OCI-M1 (cell line): ENCODE measurements around the gene NUMA1.

Source experiments
- DNase-seq: peaks from one replicate; lab custom pipeline; 2025; lab: John Stamatoyannopoulos, UW

The NUMA1 gene

DNA sequence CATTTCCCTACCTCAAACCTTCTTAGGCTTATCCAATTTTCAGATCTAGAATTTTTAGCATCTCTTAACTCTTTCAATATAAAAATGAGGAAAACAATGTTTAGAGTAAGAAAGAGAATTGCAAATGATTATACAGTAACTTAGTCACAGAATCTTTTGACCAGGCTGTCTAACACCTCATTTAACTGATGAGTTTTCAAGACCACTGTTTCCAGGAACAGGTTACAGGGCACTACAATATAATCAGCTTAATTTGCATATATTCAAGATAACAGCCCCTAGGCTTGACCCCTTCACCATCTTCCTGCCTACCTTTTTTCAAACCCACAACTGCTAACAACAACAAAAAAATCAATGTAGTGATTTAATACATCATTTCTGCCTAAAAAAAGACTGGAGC is 12.7 kb downstream of the NUMA1 start:
- DNase-seq = no peak

GRCh38 chr11:72067266-72067665 is 13.1 kb downstream of the NUMA1 start:
- no peak for DNase-seq

DNA sequence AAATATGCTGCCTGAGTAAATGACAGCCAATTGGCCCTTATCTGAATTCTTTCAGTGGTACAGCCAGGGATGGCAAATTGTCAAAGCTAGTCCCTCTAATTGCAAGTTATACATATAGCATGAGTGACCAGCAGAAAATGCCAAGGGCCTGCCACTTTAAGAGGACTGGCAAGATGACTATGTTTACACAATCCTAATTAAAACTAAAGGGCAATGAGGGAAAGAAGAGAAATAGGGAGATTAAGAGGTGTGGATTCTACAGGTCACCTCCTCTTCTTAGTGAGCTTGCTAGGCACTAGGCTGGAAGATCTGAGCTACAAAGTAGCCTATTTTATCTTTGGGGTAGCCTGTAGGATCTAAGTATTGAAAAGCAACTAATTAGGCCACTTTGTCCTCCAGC is 13.5 kb downstream of the NUMA1 start:
- DNase-seq = no peak

DNA sequence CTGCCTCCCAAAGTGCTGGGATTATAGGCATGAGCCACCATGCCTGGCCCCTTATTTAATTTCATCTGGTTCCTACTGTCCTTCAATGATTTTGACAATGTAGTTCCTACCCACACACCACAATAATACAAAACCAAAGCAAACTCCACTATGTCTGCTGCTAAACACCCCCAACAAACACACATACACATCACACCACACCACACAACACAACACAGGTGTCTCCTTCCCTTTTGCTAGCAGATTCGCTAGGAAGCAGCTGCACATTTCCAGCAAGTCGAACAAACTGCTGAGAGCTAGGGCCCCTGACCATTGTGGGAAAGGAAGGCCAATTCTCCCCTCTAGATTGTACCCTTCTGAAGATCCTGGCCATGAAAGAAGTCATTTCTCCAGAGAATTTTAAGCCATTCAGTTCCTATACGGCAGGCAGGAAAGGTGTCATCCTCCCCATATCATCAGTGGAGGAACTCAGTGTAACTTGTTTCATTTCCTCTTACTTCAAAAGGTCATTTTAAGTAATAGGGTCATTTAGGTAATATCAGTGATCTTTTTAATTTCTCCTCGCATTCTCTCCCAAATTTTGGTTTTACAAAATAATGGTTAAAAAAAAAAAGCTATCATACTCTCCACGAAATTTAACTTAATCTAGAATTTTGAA is 18.5 kb downstream of the NUMA1 start:
- DNase-seq = no peak

DNA sequence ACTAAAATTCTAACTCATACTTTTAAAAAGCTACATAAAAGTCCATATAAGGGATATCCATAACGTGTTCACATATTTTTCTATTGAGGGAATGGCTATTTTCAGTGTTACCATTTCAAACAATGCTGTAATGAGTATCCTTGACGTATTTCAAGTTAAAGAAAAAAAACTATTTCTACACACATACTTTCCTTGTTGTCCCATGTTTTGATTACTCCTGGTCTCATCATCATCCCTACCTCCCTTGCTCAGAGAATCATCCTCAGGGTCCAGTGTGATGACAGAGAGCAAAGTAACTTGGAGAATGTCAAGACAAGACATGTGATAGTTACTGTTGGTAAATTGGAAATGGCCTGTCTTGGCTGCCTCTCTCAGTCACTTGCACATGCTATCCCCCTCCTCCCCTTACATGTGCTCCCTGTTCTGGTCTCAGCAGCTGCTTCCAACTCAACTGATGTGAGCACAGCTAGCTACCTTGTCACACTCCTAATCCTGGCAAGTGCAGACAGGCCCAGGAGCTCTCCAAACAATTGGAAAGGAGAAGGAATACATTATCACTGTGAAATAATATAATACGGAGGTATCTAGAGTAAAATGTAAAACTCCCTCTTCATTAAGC is 21.8 kb downstream of the NUMA1 start:
- no peak for DNase-seq

GRCh38 chr11:72048766-72049460 is 31.4 kb downstream of the NUMA1 start:
- DNase-seq = no peak

- no peak for DNase-seq
Observed at GRCh38 chr11:72045849-72046248, 34.5 kb downstream of the NUMA1 start.

GRCh38 chr11:72042064-72042745 is 38.1 kb downstream of the NUMA1 start:
- DNase-seq = no peak

- peak; percentile 96 for DNase-seq
Observed at GRCh38 chr11:72041364-72042063, 38.8 kb downstream of the NUMA1 start.

DNA sequence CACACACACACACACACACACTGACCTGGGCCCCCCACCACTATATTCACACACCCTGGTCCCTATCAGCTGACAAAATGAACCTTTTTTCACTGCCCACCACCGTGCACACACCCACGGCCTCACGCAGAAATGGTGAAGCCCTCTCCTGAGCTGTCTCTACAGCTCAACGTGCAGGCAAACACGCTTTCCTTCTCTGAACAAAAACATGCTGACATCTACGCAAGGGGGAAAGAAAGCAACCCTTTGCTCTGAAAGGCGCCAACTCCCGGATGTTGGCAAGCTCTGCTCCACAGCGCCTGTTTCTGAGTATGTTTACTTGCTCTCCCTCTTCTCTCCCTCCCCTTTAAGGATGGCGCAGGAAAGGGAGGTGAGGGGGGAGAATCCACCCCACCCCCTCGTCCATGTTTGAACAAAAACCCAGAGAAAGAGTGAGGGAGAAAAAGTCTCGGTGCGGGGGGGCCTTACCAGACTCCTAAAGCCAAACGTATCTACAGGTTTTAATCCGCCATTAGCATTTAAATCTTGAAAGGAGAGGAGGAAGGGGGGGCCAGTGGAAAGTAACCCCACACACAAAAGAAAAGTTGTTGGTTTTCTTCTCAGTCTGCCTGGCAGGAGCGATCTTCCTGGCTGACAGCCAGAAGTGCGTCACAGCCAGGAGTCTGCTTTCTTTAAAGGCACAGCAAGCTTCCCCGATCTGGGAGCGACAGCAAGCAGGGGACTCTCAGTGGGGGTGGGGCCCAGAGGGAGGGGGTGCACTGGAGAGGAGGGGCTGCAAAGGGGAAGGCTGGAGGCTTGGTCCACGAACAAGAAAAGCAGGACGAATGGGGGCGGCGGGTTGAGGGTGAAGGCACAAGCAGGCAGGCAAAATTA is 39.6 kb downstream of the NUMA1 start:
- DNase-seq = peak; percentile 99

DNA sequence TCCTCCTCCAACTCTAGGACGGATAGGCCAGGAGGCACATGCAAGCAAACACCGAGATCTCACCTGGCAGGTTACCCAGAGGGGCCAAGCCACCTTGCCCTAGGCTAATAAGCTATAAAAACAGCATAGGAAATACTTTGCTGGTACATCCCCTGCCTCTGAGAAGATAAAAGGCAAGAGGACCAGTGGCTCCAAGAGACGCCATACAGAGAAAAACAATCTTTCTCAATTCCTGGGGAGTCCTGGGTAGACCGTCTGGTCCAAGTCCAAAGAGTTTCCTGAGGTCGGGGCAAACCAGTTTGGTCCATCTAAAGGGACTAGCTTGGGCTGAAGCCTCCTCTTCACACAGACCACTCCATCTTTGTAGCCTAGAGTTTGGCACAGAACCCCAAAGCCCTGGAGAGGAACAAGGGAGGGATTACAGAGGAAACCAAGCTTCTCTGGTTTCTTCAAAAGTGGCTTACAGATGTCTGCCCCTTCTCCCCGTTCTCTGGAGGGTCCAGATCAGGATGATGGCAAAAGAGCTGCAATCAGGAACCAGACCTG is 40.4 kb downstream of the NUMA1 start:
- no peak for DNase-seq

- DNase-seq = no peak
Observed at GRCh38 chr11:72039031-72039855, 41.1 kb downstream of the NUMA1 start.

GRCh38 chr11:72038491-72038890 is 41.9 kb downstream of the NUMA1 start:
- no peak for DNase-seq

DNA sequence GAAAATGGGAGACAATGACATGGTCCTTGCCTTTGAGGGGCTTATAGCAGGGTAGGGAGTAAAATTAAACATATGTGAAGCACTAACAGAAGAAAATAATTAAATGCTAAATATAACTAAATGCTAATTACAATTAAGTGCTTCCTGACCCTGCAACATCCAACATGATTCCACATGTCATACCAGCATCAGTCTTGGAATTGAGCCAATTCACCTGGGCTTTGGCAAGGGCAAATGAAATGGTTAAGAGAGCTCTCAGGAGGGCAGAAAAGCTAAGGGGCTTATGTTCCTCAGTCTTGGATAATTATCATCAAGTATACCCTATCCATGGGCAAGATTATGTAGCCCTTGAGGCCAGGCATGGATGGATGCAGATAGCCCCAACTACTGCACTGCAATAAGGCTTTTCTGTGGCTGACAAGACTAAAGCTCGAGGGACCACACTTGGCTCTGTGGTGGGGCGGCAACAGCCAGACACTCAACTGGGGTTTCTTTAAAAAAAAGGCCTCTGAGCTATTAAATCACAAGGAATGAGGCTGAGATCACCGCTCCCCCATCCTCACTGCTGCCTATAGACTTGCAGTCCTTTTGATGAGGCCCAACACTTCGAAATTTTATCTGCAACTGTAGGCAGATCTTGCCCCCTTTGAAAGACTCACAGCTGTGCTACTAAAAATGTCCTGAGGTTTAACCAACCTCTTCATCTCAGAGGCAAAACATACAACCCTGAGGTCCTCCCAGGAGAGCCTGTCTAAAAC is 42.6 kb downstream of the NUMA1 start:
- DNase-seq = no peak

DNA sequence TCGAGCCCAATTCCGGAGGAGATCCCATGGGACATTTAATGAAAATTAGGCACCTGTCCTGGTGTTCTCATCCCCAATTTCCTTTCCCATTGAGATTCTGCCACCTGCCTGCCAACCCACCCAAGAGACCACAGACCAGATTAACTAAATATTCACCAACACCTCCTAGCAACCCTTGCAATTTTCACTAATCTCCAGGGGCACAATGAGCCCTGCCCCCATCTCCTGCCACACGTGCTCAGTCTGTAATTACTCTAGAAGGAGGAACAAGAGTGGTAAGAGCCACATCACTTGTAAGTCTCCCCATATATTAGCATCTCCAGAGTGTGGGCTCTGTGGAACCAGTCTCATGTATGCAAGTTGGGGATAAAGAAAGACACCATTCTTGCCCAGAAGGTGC is 43.7 kb downstream of the NUMA1 start:
- DNase-seq = no peak

DNA sequence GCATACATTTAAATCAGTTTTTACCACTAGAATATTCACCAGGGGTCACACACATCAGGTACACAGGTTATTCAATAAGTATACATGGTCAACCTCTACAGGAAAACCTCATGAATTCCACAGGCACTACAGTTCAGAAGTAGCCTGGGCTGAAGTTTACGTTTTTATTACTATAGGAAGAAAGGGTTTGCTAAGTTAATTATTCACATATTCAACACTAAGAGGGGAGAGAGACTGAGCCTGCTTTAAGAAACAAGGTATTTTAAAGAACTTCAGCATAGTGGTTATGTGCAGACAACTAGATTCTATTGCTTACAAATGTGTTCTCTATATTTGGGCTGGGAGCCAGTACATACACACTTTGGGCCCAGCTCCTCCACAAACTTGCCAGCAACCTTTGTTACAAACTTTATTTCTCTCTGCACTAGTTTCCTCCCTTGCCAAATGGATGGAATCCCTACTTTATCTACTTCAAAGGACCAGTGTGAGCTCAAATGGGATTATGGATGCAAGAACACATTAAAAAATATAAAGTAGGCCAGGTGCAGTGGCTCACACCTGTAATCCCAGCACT is 49.8 kb downstream of the NUMA1 start:
- no peak for DNase-seq

GRCh38 chr11:72026090-72026489 is 54.3 kb downstream of the NUMA1 start:
- DNase-seq = no peak

DNA sequence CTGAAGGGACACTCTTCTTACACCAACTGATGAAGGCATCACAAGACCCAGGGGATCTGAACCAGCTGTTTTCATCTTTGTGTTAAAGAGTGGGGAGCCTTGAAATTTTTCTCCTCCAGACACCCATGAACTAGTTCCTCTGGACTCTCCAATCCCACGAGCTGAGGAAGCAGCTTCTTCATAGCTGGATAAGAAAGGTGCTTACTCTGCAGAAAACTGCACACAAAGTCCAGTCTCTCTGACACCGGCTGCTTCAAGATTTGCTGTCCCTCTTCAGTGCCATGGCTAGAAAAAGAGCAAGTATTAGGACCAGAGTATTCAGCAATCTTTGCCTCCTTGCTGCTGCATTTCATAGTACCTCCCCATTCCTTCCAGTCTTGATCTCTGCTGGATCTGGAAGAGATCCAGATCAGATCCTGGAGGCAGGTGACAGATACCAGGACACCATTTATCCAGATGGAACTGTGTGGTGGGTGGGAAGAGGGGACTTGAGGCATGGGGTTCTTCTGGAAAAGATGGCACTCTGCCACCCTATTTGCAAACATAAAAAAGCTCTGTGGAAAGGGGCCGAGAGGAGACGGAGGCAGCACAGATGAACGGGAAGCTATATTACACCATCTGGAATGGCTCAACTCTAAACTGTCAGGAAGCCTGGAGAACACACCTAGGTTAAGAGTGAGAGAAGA is 56.1 kb downstream of the NUMA1 start:
- DNase-seq = no peak
